GM19395 (cell line): Measurements from ENCODE around the gene VWA7.
A peak's percentile ranks its signal among the peaks of the same experiment; 100 is the strongest.
"Not testable (repeated sequence)": the region's sequence is repeated elsewhere in the genome, so short reads cannot be mapped to it uniquely, and the experiment has no call there.

ENCODE experiments used
- ATAC-seq: cut with Tn5 transposase; IDR thresholded peaks from one replicate; pipeline ENCODE4 v1.9.1; 2021; ENCODE audit warnings: mild to moderate bottlenecking, moderate library complexity; ENCODE audit not compliant: unreplicated experiment

The VWA7 gene

GRCh38 chr6:31776989-31777666 is at the start of gene VWA7:
TSS of gene VWA7 (minus strand) at chr6:31777328. CDS start at chr6:31776779, 549 bp downstream.
- ATAC-seq, result no peak

- peak; percentile 10 for ATAC-seq
These were observed 49.7 kb upstream of the VWA7 start for GRCh38 chr6:31826793-31827285.

- ATAC-seq, result no peak
These were observed 48.4 kb upstream of the VWA7 start for GRCh38 chr6:31825553-31825952.

- not testable (repeated sequence) for ATAC-seq
These were observed 46.6 kb upstream of the VWA7 start for GRCh38 chr6:31823592-31824196.

GRCh38 chr6:31822036-31822821 is 45.1 kb upstream of the VWA7 start:
- ATAC-seq, result peak; percentile 35

- ATAC-seq, result peak; percentile 48
These were observed 44.3 kb upstream of the VWA7 start for GRCh38 chr6:31821301-31822035.

GRCh38 chr6:31820399-31820798 is 43.3 kb upstream of the VWA7 start:
- ATAC-seq, result not testable (repeated sequence)

GRCh38 chr6:31819871-31820299 is 42.8 kb upstream of the VWA7 start:
- no peak for ATAC-seq

- ATAC-seq, result not testable (repeated sequence)
These were observed 40.9 kb upstream of the VWA7 start for GRCh38 chr6:31817929-31818511.

- not testable (repeated sequence) for ATAC-seq
These were observed 40.2 kb upstream of the VWA7 start for GRCh38 chr6:31817133-31817928.

GRCh38 chr6:31815025-31815838 is 38.1 kb upstream of the VWA7 start, which contains the start of the genes HSPA1A and HSPA1L:
TSS of gene HSPA1A (plus strand) at chr6:31815543. CDS start at chr6:31815757, 214 bp downstream.
TSS of gene HSPA1L (minus strand) at chr6:31815283. CDS start at chr6:31811972, 3,311 bp downstream.
- ATAC-seq, result no peak

GRCh38 chr6:31814677-31815024 is 37.5 kb upstream of the VWA7 start:
- ATAC-seq, result no peak

GRCh38 chr6:31813465-31813849 is 36.3 kb upstream of the VWA7 start:
- ATAC-seq, result no peak

GRCh38 chr6:31811645-31812044 is 34.5 kb upstream of the VWA7 start:
- ATAC-seq, result no peak

- not testable (repeated sequence) for ATAC-seq
These were observed 31.5 kb upstream of the VWA7 start for GRCh38 chr6:31808599-31808998.

GRCh38 chr6:31806470-31807272 is 29.5 kb upstream of the VWA7 start, which contains the start of gene LSM2:
TSS of gene LSM2 (minus strand) at chr6:31806966. CDS start at chr6:31806757, 209 bp downstream.
- peak; percentile 85 for ATAC-seq

GRCh38 chr6:31805939-31806469 is 28.9 kb upstream of the VWA7 start:
- peak; percentile 26 for ATAC-seq
